Ishikawa (cell line): ENCODE data around the gene KCNC1.

ENCODE experiments used
- CEBPB ChIP-seq: IDR thresholded peaks from 2 replicates; pipeline ENCODE4 v1.6.1; 2012
- CREB1 ChIP-seq: IDR thresholded peaks from 2 replicates; pipeline ENCODE4 v1.6.1; 2012; ENCODE audit warnings: low read depth
- EP300 ChIP-seq: IDR thresholded peaks from 2 replicates; pipeline ENCODE4 v1.6.1; 2012; ENCODE audit warnings: borderline replicate concordance
- RAD21 ChIP-seq: IDR thresholded peaks from 2 replicates; pipeline ENCODE4 v1.6.1; 2012; ENCODE audit warnings: low read depth
- TAF1 ChIP-seq: IDR thresholded peaks from 2 replicates; pipeline ENCODE4 v1.6.1; 2012; ENCODE audit warnings: low read depth, mild to moderate bottlenecking
- TCF12 ChIP-seq: IDR thresholded peaks from 2 replicates; pipeline ENCODE4 v1.6.1; 2012; ENCODE audit warnings: low read depth
- YY1 ChIP-seq: IDR thresholded peaks from 2 replicates; pipeline ENCODE4 v1.6.1; 2012; ENCODE audit warnings: low read depth
- TF ChIP-seq, protein P1 (sequence below): IDR thresholded peaks from 2 replicates; pipeline ENCODE4 v1.6.1; 2012; ENCODE audit warnings: low read depth, mild to moderate bottlenecking

- TF ChIP-seq, protein P1, sequence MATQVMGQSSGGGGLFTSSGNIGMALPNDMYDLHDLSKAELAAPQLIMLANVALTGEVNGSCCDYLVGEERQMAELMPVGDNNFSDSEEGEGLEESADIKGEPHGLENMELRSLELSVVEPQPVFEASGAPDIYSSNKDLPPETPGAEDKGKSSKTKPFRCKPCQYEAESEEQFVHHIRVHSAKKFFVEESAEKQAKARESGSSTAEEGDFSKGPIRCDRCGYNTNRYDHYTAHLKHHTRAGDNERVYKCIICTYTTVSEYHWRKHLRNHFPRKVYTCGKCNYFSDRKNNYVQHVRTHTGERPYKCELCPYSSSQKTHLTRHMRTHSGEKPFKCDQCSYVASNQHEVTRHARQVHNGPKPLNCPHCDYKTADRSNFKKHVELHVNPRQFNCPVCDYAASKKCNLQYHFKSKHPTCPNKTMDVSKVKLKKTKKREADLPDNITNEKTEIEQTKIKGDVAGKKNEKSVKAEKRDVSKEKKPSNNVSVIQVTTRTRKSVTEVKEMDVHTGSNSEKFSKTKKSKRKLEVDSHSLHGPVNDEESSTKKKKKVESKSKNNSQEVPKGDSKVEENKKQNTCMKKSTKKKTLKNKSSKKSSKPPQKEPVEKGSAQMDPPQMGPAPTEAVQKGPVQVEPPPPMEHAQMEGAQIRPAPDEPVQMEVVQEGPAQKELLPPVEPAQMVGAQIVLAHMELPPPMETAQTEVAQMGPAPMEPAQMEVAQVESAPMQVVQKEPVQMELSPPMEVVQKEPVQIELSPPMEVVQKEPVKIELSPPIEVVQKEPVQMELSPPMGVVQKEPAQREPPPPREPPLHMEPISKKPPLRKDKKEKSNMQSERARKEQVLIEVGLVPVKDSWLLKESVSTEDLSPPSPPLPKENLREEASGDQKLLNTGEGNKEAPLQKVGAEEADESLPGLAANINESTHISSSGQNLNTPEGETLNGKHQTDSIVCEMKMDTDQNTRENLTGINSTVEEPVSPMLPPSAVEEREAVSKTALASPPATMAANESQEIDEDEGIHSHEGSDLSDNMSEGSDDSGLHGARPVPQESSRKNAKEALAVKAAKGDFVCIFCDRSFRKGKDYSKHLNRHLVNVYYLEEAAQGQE: no peak
- TF ChIP-seq CREB1: no peak
- TF ChIP-seq TCF12: no peak
- no peak for TF ChIP-seq EP300
- TF ChIP-seq YY1: no peak
- no peak for TF ChIP-seq RAD21
- no peak for TF ChIP-seq TAF1
- TF ChIP-seq CEBPB: no peak
These were observed 44.6 kb downstream of the KCNC1 start for GRCh38 chr11:17778956-17779860.
